K562 (cell line): ENCODE data around the gene FHIT.

Source experiments
- ARID2 ChIP-seq: fragments of 450-650 bp; IDR thresholded peaks from 2 replicates; pipeline ENCODE4 v1.6.1; 2017; ENCODE audit warnings: antibody characterized with exemption, mild to moderate bottlenecking
- EHMT2 ChIP-seq: fragments of 450-650 bp; IDR thresholded peaks from 2 replicates; pipeline ENCODE4 v1.6.1; 2018; ENCODE audit warnings: antibody characterized with exemption
- ELF1 ChIP-seq: fragments of 200-800 bp; sonication (Bioruptor generic); IDR thresholded peaks from 2 replicates; pipeline ENCODE4 v1.6.1; 2016; ENCODE audit warnings: missing genetic modification characterization, missing compliant biosample characterization
- EZH2 ChIP-seq: IDR thresholded peaks from 2 replicates; pipeline ENCODE4 v1.6.1; 2012; ENCODE audit warnings: low read depth, mild to moderate bottlenecking, inconsistent platforms, low read length, borderline replicate concordance
- FOXM1 ChIP-seq, 2 experiments: fragments of 450-650 bp in 1 of 2; sonication (generic) in 1 of 2; formaldehyde crosslinking in 1 of 2; IDR thresholded peaks; 2 replicates each; pipeline versions ENCODE4 v1.6.1 to v1.9.0; 2017 to 2022; ENCODE audit warnings: low read depth in 2 of 2, mild to moderate bottlenecking in 2 of 2, missing genetic modification reagents in 1 of 2, moderate library complexity in 1 of 2
- MECOM ChIP-seq: fragments of 250-450 bp; sonication (Bioruptor Pico); IDR thresholded peaks from 2 replicates; pipeline ENCODE4 v1.8.0; 2022; ENCODE audit warnings: inconsistent platforms
- NR2C2 ChIP-seq, 2 experiments: fragments of 200-800 bp in 1 of 2; sonication (Bioruptor generic) in 1 of 2; sonication (generic) in 1 of 2; formaldehyde crosslinking in 1 of 2; IDR thresholded peaks; 2 replicates each; pipeline versions ENCODE4 v1.6.1 to v1.8.0; 2016 to 2022; ENCODE audit warnings: mild to moderate bottlenecking in 1 of 2, missing compliant biosample characterization in 1 of 2, missing genetic modification characterization in 1 of 2, missing genetic modification reagents in 1 of 2
- RBBP5 ChIP-seq: fragments of 200-600 bp; sonication (generic); IDR thresholded peaks from 2 replicates; pipeline ENCODE4 v1.6.1; 2012; ENCODE audit warnings: borderline replicate concordance, mild to moderate bottlenecking, low read length, control low read depth, inconsistent platforms; ENCODE audit not compliant: insufficient read depth, poor library complexity, severe bottlenecking
- RUNX1 ChIP-seq: sonication (generic); IDR thresholded peaks from 2 replicates; pipeline ENCODE4 v1.6.1; 2016; ENCODE audit warnings: antibody characterized with exemption, low read depth
- SRF ChIP-seq, 2 experiments: fragments of 250-450, 450-650 bp in 1 of 2; sonication (Bioruptor Pico) in 1 of 2; sonication (generic) in 1 of 2; formaldehyde crosslinking; IDR thresholded peaks; 2 replicates each; pipeline versions ENCODE4 v1.5.0 to v1.5.1; 2020 to 2022; ENCODE audit warnings: mild to moderate bottlenecking in 1 of 2, missing genetic modification reagents in 1 of 2
- ZNF23 ChIP-seq: fragments of 250-450 bp; sonication (Bioruptor Pico); IDR thresholded peaks from 2 replicates; pipeline ENCODE4 v1.4.0; 2020; ENCODE audit warnings: mild to moderate bottlenecking
- TF ChIP-seq, protein P1 (sequence below): fragments of 250-450 bp; sonication (Bioruptor Pico); IDR thresholded peaks from 2 replicates; pipeline ENCODE4 v1.5.0; 2021; ENCODE audit warnings: mild to moderate bottlenecking, moderate library complexity
- TF ChIP-seq, protein P2 (sequence below), 3 experiments: fragments of 200-800 bp in 1 of 3; fragments of 250-450 bp in 1 of 3; fragments of 450-650 bp in 1 of 3; sonication (Bioruptor Pico) in 1 of 3; sonication (Bioruptor generic) in 1 of 3; formaldehyde crosslinking in 1 of 3; IDR thresholded peaks; 2 replicates each; pipeline versions ENCODE4 v1.6.1 to v1.8.0; 2016 to 2022; ENCODE audit warnings: mild to moderate bottlenecking in 2 of 3, missing genetic modification characterization in 2 of 3, missing compliant biosample characterization in 1 of 3, moderate library complexity in 1 of 3

DNA sequence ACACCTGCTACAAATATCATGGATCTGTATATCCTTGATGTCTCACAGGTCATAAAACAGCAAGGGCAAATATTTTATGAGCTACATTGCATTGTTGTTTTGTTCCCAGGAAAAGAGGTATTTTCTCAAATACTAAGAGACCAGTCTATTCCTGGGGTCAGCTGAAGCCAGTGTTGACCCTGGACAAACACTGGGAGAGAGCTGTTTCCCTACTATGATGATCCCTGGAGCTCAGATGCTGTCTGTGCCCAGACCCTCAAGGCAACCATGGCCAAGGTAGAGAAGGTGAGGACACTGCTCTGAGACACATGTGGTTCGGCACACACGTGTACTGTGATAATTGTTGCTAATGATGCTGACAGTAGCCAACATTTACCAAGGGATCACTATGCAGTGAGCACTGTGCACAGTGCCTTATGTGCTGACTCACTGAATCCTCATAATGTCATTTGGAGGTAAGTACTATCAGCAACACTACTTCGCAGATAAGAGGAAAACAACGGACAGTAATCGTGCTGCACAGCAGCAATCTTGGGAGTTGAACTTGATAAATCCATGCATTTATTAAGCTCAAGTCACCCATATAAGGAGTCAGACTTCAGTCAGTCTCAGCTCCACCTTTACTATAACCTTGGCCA is 943.6 kb downstream of the FHIT start:
- TF ChIP-seq, protein P1, sequence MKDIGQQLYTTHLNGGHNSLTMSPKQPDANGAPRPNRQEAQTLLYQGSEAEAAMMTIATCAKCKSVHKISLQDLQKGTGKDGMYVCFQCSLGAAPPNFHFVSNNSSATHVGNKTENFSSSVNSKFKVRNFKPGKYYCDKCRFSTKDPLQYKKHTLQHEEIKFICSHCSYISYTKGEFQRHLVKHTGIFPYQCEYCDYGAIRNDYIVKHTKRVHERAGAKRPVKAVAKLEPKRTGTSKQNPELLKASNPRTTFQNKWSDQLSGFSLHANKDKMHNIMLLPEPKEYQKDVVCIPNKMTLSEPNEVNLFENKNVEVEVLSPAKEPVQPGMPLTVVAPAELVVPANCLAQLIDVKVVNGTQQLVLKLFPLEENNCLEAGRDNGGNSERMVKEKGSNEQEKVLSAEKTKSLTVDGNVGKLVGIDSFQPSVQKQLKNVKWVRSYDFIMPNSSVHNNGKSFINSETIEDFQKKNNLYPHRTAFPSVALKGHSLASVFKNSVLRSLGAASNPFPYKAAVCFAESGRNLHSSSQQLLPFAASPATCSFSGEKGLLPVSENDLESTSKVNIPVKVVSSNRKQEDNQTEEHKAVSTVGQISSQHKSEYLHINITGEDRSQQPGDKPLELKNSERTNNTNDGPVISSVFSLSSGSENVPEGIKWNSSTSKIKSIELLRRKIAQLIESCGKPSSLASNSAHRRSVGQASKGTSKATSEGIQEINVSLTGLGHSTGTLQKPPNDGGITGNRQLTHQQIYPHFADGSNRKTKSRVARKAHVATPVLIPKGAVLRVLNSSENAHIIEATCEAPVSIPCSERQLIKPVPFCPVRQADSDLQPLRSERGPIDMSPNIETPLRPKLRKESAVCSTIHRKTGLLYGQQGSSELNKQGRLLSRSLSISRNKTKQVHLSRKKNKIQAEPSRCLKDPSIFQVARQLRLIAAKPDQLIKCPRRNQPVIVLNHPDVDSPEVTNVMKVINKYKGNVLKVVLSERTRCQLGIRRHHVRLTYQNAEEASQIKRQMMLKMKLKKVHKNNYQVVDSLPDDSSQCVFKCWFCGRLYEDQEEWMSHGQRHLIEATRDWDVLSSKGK (CRISPR knock-in tag): no peak
- TF ChIP-seq NR2C2 (CRISPR knock-in tag; IDR thresholded peaks at IDR 0.05) (no peak), NR2C2 (tag; IDR thresholded peaks at IDR 0.05) (no peak), ARID2 (no peak), EHMT2 (no peak), RUNX1 (no peak), EZH2 (no peak), ZNF23 (CRISPR knock-in tag) (no peak), RBBP5 (no peak), FOXM1 (IDR thresholded peaks at IDR 0.05; ENCODE audit: low read depth) (no peak), FOXM1 (CRISPR knock-in tag; IDR thresholded peaks at IDR 0.05; ENCODE audit: low read depth) (no peak), SRF (CRISPR knock-in tag; IDR thresholded peaks at IDR 0.05) (no peak), ELF1 (no peak), MECOM (CRISPR knock-in tag) (no peak)
- TF ChIP-seq, protein P2, sequence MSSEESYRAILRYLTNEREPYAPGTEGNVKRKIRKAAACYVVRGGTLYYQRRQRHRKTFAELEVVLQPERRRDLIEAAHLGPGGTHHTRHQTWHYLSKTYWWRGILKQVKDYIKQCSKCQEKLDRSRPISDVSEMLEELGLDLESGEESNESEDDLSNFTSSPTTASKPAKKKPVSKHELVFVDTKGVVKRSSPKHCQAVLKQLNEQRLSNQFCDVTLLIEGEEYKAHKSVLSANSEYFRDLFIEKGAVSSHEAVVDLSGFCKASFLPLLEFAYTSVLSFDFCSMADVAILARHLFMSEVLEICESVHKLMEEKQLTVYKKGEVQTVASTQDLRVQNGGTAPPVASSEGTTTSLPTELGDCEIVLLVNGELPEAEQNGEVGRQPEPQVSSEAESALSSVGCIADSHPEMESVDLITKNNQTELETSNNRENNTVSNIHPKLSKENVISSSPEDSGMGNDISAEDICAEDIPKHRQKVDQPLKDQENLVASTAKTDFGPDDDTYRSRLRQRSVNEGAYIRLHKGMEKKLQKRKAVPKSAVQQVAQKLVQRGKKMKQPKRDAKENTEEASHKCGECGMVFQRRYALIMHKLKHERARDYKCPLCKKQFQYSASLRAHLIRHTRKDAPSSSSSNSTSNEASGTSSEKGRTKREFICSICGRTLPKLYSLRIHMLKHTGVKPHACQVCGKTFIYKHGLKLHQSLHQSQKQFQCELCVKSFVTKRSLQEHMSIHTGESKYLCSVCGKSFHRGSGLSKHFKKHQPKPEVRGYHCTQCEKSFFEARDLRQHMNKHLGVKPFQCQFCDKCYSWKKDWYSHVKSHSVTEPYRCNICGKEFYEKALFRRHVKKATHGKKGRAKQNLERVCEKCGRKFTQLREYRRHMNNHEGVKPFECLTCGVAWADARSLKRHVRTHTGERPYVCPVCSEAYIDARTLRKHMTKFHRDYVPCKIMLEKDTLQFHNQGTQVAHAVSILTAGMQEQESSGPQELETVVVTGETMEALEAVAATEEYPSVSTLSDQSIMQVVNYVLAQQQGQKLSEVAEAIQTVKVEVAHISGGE (CRISPR knock-in tag; IDR thresholded peaks at IDR 0.05): no peak
